ENCODE results near the gene SIK3.

DNA sequence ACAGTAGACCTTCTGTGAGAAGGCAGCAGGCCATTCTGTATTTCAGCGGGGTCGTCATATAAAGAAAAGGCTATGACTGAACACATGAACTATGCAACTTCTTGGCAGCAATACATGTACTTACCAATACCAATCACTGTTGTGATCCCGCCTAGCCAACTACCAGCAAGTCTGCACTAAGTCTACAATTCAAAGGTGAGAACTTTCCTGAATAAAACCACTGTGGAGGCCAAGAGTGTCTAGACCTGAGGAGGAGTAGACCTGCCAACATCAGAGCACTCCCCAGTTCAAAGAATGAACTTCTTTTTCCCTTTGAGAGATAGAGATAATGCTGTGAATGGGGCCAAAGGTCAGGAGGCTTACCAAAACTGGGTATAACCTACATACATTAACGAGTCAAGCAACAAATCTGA, 108.2 kb downstream of the SIK3 start:
- TF ChIP-seq, protein P1, sequence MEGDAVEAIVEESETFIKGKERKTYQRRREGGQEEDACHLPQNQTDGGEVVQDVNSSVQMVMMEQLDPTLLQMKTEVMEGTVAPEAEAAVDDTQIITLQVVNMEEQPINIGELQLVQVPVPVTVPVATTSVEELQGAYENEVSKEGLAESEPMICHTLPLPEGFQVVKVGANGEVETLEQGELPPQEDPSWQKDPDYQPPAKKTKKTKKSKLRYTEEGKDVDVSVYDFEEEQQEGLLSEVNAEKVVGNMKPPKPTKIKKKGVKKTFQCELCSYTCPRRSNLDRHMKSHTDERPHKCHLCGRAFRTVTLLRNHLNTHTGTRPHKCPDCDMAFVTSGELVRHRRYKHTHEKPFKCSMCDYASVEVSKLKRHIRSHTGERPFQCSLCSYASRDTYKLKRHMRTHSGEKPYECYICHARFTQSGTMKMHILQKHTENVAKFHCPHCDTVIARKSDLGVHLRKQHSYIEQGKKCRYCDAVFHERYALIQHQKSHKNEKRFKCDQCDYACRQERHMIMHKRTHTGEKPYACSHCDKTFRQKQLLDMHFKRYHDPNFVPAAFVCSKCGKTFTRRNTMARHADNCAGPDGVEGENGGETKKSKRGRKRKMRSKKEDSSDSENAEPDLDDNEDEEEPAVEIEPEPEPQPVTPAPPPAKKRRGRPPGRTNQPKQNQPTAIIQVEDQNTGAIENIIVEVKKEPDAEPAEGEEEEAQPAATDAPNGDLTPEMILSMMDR (IDR thresholded peaks at IDR 0.05; ENCODE audit: insufficient read depth, low read length), result no peak
- TF ChIP-seq POLR2AphosphoS5 (IDR thresholded peaks at IDR 0.05; ENCODE audit: low read depth) (no peak), GABPA (IDR thresholded peaks at IDR 0.05; ENCODE audit: low read depth) (no peak)
- TF ChIP-seq, protein P2, sequence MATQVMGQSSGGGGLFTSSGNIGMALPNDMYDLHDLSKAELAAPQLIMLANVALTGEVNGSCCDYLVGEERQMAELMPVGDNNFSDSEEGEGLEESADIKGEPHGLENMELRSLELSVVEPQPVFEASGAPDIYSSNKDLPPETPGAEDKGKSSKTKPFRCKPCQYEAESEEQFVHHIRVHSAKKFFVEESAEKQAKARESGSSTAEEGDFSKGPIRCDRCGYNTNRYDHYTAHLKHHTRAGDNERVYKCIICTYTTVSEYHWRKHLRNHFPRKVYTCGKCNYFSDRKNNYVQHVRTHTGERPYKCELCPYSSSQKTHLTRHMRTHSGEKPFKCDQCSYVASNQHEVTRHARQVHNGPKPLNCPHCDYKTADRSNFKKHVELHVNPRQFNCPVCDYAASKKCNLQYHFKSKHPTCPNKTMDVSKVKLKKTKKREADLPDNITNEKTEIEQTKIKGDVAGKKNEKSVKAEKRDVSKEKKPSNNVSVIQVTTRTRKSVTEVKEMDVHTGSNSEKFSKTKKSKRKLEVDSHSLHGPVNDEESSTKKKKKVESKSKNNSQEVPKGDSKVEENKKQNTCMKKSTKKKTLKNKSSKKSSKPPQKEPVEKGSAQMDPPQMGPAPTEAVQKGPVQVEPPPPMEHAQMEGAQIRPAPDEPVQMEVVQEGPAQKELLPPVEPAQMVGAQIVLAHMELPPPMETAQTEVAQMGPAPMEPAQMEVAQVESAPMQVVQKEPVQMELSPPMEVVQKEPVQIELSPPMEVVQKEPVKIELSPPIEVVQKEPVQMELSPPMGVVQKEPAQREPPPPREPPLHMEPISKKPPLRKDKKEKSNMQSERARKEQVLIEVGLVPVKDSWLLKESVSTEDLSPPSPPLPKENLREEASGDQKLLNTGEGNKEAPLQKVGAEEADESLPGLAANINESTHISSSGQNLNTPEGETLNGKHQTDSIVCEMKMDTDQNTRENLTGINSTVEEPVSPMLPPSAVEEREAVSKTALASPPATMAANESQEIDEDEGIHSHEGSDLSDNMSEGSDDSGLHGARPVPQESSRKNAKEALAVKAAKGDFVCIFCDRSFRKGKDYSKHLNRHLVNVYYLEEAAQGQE (IDR thresholded peaks at IDR 0.05; ENCODE audit: insufficient replicate concordance, low read depth), result no peak

Data from HL-60 (cell line).